Endodermal cell (in vitro differentiated cells): ENCODE measurements around the gene LRP4. TPM values are rescaled to one million over a fixed set of nuclear protein-coding genes. Genes with fewer than 3 reads are reported as not detected.

ENCODE experiments used
- DNase-seq: peaks from one replicate; pipeline ENCODE4 v3.0.0-alpha.2; 2017
- H3K27ac ChIP-seq: 2 replicates; pipeline ENCODE4 v1.5.1; 2013; ENCODE audit warnings: mild to moderate bottlenecking, low read depth, low read length, moderate library complexity
- H3K27me3 ChIP-seq: 2 replicates; pipeline ENCODE4 v1.6.1; 2013; ENCODE audit warnings: mild to moderate bottlenecking, low read length, moderate library complexity; ENCODE audit not compliant: insufficient read depth, control insufficient read depth, poor library complexity, severe bottlenecking
- H3K36me3 ChIP-seq: 2 replicates; pipeline ENCODE4 v1.7.0; 2013; ENCODE audit warnings: mild to moderate bottlenecking, low read length, moderate library complexity; ENCODE audit not compliant: control insufficient read depth, insufficient read depth
- H3K4me1 ChIP-seq: one replicate; pipeline ENCODE4 v1.7.0; 2013; ENCODE audit warnings: low read length; ENCODE audit not compliant: control insufficient read depth, insufficient read depth
- H3K4me3 ChIP-seq: 2 replicates; pipeline ENCODE4 v1.5.1; 2013; ENCODE audit warnings: mild to moderate bottlenecking, low read length, moderate library complexity
- H3K9ac ChIP-seq: 2 replicates; pipeline ENCODE4 v1.6.1; 2013; ENCODE audit warnings: mild to moderate bottlenecking, low read length, moderate library complexity; ENCODE audit not compliant: poor library complexity, severe bottlenecking; ENCODE audit errors: extremely low read depth
- H3K9me3 ChIP-seq: 2 replicates; pipeline ENCODE4 v1.6.1; 2013; ENCODE audit warnings: mild to moderate bottlenecking, low read length, moderate library complexity; ENCODE audit not compliant: control insufficient read depth
- H3K27ac Mint-ChIP-seq: 2 replicates; pipeline ENCODE4 v1.8.0; 2020; ENCODE audit warnings: mixed read lengths
- H3K27me3 Mint-ChIP-seq: 2 replicates; pipeline ENCODE4 v1.8.0; 2021; ENCODE audit warnings: mild to moderate bottlenecking, mixed read lengths; ENCODE audit not compliant: insufficient read depth
- H3K36me3 Mint-ChIP-seq: 2 replicates; pipeline ENCODE4 v1.8.0; 2020; ENCODE audit warnings: low read depth, mixed read lengths
- H3K4me1 Mint-ChIP-seq: 2 replicates; pipeline ENCODE4 v1.8.0; 2020; ENCODE audit warnings: mixed read lengths
- H3K4me3 Mint-ChIP-seq: 2 replicates; pipeline ENCODE4 v1.8.0; 2020; ENCODE audit warnings: mild to moderate bottlenecking, moderate library complexity, mixed read lengths
- H3K9me3 Mint-ChIP-seq: 2 replicates; pipeline ENCODE4 v1.8.0; 2020; ENCODE audit warnings: mild to moderate bottlenecking, mixed read lengths
- CTCF ChIP-seq: fragments of 200-600 bp; sonication (generic); conservative IDR thresholded peaks from 2 replicates; pipeline ENCODE4 v1.5.0; 2021; ENCODE audit warnings: antibody characterized with exemption, mild to moderate bottlenecking
- WGBS, 2 experiments: methylation state at CpG; one replicate each; pipeline versions ENCODE4 v1.1.5 to v1.1.7; 2013; ENCODE audit warnings: missing lambda C conversion rate in 2 of 2, mixed read lengths in 1 of 2; ENCODE audit not compliant: insufficient coverage in 1 of 2, insufficient read length in 1 of 2; 5-methylcytosine and 5-hydroxymethylcytosine counted together
- total RNA-seq, 2 donors: library from RNA; stranded (reverse); fragmentation: NEBNext Ultra II Directional in 1 of 2; extraction: Animal tissue kit (Norgen Biotek cat#: 25700) in 1 of 2; gene quantifications; 2 replicates in 1 of 2; 3 replicates in 1 of 2; pipeline ENCODE4 v1.2.1, GENCODE V29; 2021

The LRP4 gene
- total RNA-seq, 2 donors from 2014 or later = 12.6 to 13.6 TPM

- H3K27ac ChIP-seq = no peak overlapping the region
- H3K27me3 Mint-ChIP-seq = no peaks in the 10 kb centered on the region
- no peaks in the 10 kb centered on the region for H3K4me1 Mint-ChIP-seq
- H3K27ac Mint-ChIP-seq = no peak overlapping the region
- H3K36me3 Mint-ChIP-seq = peaks cover 27% of the 10 kb centered on the region
- no peaks in the 10 kb centered on the region for H3K4me1 ChIP-seq
- WGBS, 2 experiments = 94 to 97% methylated on average over 8 to 10 of the region's 10 CpGs
- H3K9me3 Mint-ChIP-seq = peaks cover 7% of the 10 kb centered on the region
- H3K9me3 ChIP-seq = no peaks in the 10 kb centered on the region
- TF ChIP-seq CTCF = no peak
- H3K4me3 ChIP-seq = no peak overlapping the region
- DNase-seq = peak; percentile 16
- H3K9ac ChIP-seq = no peak overlapping the region
- H3K4me3 Mint-ChIP-seq = no peak overlapping the region
- peaks cover 6% of the 10 kb centered on the region for H3K36me3 ChIP-seq
- H3K27me3 ChIP-seq = no peaks in the 10 kb centered on the region
These were observed 22.5 kb downstream of the LRP4 start for GRCh38 chr11:46895821-46896220.

- Histone ChIP-seq H3K4me1 (no peaks in the 10 kb centered on the region), H3K9ac (no peak overlapping the region), H3K27ac (no peak overlapping the region), H3K27me3 (no peaks in the 10 kb centered on the region), H3K4me3 (no peak overlapping the region), H3K9me3 (no peaks in the 10 kb centered on the region), H3K36me3 (peaks cover 6% of the 10 kb centered on the region)
- Mint-ChIP-seq H3K9me3 (peaks cover 7% of the 10 kb centered on the region), H3K27me3 (no peaks in the 10 kb centered on the region), H3K4me1 (no peaks in the 10 kb centered on the region), H3K36me3 (peaks cover 25% of the 10 kb centered on the region), H3K27ac (no peak overlapping the region), H3K4me3 (no peak overlapping the region)
- DNase-seq = no peak
- WGBS, 2 experiments = 92 to 96% methylated on average over 7 to 10 of the region's 10 CpGs
- no peak for TF ChIP-seq CTCF
These were observed 23.4 kb downstream of the LRP4 start for GRCh38 chr11:46894961-46895360.

- Mint-ChIP-seq H3K9me3 (peaks cover 7% of the 10 kb centered on the region), H3K27ac (no peak overlapping the region), H3K36me3 (peaks cover 25% of the 10 kb centered on the region), H3K27me3 (no peaks in the 10 kb centered on the region), H3K4me3 (no peak overlapping the region), H3K4me1 (no peaks in the 10 kb centered on the region)
- Histone ChIP-seq H3K4me3 (no peak overlapping the region), H3K9me3 (no peaks in the 10 kb centered on the region), H3K27ac (no peak overlapping the region), H3K36me3 (peaks cover 6% of the 10 kb centered on the region), H3K4me1 (no peaks in the 10 kb centered on the region), H3K27me3 (no peaks in the 10 kb centered on the region), H3K9ac (no peak overlapping the region)
- TF ChIP-seq CTCF = no peak
- 92 to 99% methylated on average over 15 to 16 of the region's 16 CpGs for WGBS, 2 experiments
- no peak for DNase-seq
These were observed 23.8 kb downstream of the LRP4 start for GRCh38 chr11:46894506-46894905.
